SKM-1 (cell line): ENCODE results near the gene SPIRE1.
"Not testable (repeated sequence)": the region's sequence is repeated elsewhere in the genome, so short reads cannot be mapped to it uniquely, and the experiment has no call there.

Experiments
- DNase-seq: peaks from one replicate; lab custom pipeline; 2025; ENCODE audit not compliant: unreplicated experiment; lab: John Stamatoyannopoulos, UW

SPIRE1 gene

GRCh38 chr18:12599966-12600365 lies 57.9 kb downstream of the SPIRE1 start:
- DNase-seq = no peak

GRCh38 chr18:12599543-12599942 lies 58.4 kb downstream of the SPIRE1 start:
- no peak for DNase-seq

DNA sequence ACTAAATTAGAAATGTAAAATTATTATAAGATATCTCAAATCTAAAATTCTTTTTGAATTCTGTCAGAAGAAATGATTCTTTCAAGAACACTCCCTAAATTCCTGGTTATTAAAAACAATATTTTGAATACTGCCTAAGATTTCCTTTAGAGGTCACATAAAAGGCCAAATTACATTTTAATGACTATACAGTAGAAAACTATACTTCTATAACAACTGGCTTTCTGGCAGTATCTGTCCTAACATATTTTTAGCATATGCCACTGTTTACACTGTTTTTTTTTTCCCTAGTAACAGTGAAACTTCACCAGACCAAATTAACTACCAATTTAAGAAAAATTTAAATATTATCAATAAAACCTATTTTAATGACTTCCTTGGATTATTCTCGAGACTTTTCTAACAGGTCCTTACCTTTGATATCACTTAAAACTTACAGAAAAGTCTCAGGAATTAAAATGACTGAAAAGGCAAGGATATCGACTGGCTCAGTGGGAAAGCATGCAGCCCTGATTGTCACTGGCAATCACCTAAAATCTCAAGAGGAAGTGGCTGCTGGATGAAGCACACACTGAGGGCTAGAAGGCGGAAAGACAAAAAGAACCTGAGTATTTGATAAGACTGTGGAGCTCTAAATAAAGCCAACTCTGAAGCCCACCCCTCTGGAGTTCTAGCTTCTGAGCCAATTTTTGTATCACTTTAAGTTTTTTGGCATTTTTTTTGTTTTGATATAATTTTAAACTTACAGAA lies 59.6 kb downstream of the SPIRE1 start:
- no peak for DNase-seq

GRCh38 chr18:12597760-12598159 lies 60.1 kb downstream of the SPIRE1 start:
- DNase-seq = no peak

- DNase-seq = peak; percentile 80
Observed at GRCh38 chr18:12595571-12596255, 62.2 kb downstream of the SPIRE1 start.

DNA sequence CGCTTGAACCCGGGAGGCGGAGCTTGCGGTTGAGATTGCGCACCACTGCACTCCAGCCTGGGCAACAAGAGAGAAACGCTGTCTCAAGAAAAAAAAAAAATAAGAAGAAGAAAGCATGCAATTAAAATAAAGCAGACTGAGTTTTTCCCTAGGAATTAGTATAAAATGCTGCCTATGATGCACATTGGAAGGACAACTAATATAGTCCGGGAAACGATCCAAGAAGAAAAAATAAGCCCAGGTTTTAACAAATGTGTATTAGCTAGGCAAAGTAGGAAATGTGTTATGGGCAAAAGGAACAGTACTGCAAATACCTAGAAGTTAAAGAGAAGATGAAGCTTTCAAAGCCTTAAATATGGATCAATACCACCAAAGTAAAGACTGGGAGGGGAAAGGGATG lies 64.0 kb downstream of the SPIRE1 start:
- DNase-seq = no peak

DNA sequence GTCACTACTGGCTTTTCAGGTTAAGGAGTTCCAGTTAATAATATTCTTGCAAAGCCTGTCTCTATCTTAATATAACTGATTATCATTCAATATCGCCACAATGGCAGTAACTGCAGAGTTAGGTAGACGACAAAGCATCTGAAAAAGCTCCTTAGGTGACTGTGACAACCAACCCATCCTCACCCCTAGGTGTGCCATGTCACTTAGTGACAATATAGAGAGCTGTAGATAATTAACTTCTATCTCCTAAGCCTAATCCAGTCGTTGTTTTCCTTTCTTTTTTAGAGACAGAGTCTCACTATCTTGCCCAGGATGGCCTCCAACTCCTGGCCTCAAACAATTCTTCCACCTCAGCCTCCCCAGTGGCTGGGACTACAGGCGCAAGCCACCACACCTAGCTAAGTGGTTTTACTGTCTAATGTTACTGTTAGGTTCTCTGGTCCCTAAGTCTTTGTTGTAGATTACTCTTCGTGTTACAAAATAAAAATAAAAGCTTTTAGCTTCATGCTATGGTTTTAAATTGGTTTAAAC lies 65.2 kb downstream of the SPIRE1 start:
- DNase-seq = no peak

- no peak for DNase-seq
Observed at GRCh38 chr18:12589448-12589847, 68.5 kb downstream of the SPIRE1 start.

DNA sequence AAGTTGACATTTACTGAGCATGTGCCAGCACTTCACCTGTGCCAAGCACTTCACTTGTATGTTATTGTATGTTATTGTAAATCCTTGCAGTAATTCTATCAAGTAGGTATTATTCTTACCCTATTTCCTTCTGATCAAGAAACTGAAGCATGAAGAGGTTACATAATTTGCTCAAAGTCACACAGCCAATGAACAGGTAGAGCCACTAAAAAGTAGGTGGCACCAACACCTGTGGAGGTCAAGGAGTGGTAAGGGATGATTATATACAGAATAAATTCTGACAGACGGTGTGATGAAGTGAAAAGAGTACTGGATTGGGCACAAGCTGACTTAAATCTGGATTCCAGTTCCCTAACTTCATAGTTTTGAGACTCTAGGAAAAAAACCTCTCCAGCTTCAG lies 71.0 kb downstream of the SPIRE1 start:
- no peak for DNase-seq

DNA sequence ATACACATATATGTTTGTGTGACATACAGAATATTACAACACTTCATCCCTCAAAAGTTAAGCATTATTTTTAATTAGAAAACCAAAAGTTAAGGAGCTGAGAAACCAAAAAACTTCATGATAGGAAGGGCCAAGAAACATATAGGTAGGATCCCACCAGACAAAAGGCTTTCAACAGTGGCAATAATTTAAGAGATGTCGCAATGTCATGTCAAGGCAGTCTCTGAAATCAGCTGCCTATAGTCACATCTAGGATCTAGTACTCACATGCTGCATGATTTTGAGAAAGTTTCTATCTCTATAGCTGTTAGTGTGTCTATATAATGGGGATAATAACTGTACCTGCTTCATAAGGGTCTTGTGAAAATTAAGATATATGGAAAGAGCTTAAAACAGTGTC lies 72.7 kb downstream of the SPIRE1 start:
- DNase-seq = no peak

- no peak for DNase-seq
Observed at GRCh38 chr18:12580630-12581342, 77.1 kb downstream of the SPIRE1 start.

- DNase-seq = no peak
Observed at GRCh38 chr18:12579775-12580174, 78.1 kb downstream of the SPIRE1 start.

DNA sequence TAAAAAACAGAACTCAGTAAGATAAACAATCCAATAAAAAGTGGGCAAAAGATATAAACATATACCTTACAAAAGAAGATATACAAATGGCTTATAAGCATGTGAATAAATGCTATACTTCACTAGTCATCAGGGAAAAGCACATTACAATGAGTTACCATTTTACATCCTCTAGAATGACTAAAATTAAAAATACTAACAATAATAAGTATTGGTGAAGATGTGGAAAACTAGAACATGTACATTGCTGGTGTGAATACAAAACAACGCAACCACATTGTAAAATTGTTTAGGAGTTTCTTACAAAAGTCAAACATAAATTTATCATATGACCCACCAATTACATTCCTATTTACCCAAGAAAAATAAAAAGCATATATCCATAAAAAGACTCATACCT lies 80.1 kb downstream of the SPIRE1 start:
- no peak for DNase-seq

- no peak for DNase-seq
Observed at GRCh38 chr18:12574494-12575185, 83.3 kb downstream of the SPIRE1 start.

GRCh38 chr18:12571630-12572029 lies 86.3 kb downstream of the SPIRE1 start:
- DNase-seq = no peak

DNA sequence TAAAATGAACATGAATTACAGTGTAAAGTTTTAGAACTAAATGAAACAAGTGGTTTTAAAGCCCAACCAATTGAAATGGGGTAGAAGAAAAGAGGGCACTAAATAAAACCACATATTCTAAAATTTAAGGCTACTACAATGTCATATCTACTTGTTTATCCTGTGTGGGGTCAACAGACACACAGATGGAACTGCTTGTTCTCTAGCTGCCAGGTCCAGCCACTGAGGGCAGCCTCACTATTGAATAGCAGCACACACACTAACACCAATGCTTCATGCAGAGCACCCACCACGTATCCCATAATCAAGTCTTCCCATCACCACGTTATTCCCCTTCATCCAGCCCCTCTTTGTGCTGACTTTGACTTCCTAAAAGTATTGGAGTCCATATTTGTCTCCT lies 88.1 kb downstream of the SPIRE1 start:
- no peak for DNase-seq

DNA sequence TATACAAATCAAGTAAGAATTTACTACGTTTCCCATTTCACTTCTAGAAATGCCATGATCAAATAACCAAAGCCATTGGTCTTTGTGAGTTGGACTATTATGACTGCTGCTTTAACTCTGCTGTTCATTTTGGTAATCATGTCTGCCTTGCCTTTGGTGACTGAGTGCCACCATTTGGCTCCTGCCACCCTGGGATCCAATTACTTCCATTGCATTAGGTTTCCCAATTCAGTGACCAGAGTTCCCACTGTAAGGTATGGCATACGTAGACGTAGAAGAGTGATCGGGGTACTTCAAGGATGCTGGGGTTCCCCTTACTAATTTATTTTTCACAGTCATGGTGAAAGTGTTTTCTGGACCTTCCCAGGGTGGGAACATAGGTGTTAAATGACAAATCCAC lies 90.1 kb downstream of the SPIRE1 start:
- no peak for DNase-seq

DNA sequence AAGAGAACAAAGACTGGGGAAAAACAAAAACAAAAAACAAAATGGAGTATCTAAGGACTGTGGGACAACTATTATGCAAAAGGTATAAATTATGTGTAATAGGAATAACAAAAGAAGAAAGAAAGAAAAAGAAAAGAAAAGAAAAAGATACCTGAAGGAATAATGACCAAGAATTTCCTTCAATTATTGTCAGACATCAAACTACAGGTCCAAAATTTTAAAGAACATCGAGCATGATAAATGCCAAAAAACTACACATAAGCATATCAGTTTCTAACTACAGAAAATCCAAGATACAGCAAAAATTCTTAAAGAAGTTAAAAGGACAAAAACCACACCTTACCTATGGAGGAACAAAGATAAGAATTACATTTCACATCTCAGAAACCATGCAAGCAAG lies 93.0 kb downstream of the SPIRE1 start:
- no peak for DNase-seq

DNA sequence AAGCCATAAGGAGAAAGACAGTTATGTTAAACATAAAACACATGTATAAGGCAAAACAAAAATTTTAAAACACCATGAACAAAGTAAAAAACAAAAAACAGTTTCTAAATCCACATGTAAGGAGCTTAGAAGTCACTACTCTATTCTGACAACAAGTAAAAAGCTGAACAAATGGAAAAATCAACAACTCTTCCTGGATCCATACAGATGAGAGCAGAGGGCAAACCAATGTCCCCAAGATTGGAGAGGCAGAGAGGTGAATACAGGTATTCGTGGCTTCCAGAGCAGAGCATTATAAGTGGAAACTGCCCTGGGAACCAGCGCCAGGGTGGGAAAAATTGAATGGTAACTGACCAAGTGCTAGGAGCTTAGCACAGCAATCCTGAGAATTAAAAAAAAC lies 93.5 kb downstream of the SPIRE1 start:
- DNase-seq = no peak

GRCh38 chr18:12560600-12560999 lies 97.3 kb downstream of the SPIRE1 start:
- DNase-seq = not testable (repeated sequence)

- no peak for DNase-seq
Observed at GRCh38 chr18:12559319-12559718, 98.6 kb downstream of the SPIRE1 start.
